Smooth muscle cell of bladder (primary cell): Measurements from ENCODE around the gene ABCC12. TPM values are rescaled to one million over a fixed set of nuclear protein-coding genes. Genes with fewer than 3 reads are reported as not detected.

ENCODE experiments used
- total RNA-seq: library from RNA; depleted of rRNA; stranded (reverse); fragments of >200 nt; gene quantifications from 2 replicates; pipeline ENCODE4 v1.2.3, GENCODE V29; 2014

ABCC12 gene
- total RNA-seq = not detected in 2 replicates

DNA sequence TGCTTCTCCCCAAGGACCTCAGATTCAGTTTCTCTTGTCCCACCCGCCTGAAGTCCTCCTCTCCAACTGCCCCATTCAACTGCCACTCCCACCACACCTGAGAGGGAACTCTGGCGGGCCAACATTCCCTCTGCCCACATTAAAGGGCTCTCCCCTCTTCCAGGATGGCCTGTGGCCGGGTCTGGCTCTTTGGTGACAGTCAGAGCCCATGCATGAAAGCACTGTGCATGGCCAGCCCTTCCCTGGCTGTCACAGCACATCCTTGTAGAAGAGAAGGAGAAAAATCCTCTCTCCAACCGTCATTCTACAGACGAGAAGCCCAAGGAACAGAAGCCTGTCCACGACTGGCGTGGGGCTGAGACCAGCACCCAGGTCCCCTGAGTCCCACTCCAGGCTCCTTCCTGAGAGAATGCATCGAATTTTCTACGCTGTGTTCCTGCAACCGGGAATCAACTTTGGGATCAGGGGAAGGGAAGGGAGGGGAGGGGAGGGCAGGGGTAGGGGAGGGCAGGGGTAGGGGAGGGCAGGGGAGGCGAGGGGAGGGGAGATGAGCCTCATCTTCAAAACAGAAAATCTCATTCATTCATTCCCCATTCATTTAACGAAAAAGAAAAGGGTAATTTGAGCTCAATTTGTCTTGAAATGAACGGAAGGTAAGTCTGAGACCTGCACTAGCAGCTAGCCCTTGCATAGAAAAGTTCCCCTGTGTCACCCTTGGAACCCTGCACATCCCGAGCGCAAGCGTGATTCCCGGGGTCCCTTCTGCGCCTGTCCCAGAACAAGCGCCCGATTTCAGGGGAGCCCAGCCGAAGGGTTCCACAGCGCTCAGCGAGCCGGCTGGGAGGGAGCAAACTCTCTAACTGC, at the start of gene ABCC12:
Gene ABCC12 (minus strand): TSS at position 68 of the 864 bp plus-strand sequence. CDS start 9,569 bp downstream, outside the sequence.

Other genes starting within 250 kb of the ABCC12 start
- 52.1 and 60.9 TPM in 2 replicates for gene LONP2, start 88.3 kb upstream of the ABCC12 start, total RNA-seq
- under 0.01 TPM in 2 replicates for gene ABCC11, start 91.5 kb upstream of the ABCC12 start, total RNA-seq
- gene SIAH1, start 229.4 kb upstream of the ABCC12 start, total RNA-seq = 33.5 and 33.6 TPM in 2 replicates